ENCODE results near the gene ATG4D. TPM values are rescaled to one million over a fixed set of nuclear protein-coding genes. Genes with fewer than 3 reads are reported as not detected.

ATG4D gene
- total and polyA plus RNA-seq, 8 donors, result 19.3 to 27.4 (median 23.1) TPM

DNA sequence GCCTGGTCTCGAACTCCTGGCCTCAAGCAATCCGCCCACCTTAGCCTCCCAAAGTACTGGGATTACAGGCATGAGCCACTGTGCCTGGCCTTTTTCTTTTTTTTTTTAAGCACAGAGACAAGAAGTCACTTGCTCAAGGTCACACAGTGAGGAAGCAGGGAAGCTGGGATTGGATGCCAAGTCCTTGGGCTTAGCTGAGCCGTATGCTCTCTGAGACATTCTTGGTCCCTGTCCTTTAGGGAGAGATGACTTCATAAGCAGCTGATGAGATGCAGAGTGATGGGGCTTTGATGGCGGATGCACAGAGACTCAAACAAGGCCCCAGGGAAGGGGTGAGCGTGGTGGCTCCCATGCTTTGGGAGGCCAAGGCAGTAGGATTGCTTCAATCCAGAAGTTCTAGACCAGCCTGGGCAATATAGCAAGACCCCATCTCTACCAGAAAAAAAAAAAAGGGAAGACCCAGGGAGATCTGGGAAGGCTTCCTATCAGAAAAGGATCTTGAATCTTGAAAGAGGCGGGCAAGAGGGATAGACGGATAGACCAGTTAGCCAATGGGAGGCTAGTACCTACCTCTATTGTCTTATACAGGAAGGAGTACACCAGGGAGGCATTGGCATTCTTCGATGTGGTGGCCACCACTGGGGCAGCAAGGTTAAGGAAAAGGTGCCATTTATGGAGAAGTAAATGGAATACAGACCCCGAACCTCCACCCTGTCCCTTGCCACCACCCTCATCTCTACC lies 39.5 kb downstream of the ATG4D start:
- Histone ChIP-seq H3K4me1 (peaks cover 0 to 15% of the 10 kb centered on the region in 2 donors), H3K27ac (no peak overlapping the region), H3K27me3 (peaks cover 0 to 18% of the 10 kb centered on the region in 2 donors), H3K9me3 (no peaks in the 10 kb centered on the region), H3K4me3 (no peak overlapping the region), H3K36me3 (no peaks in the 10 kb centered on the region)
- DNase-seq (peak in 1 of 4 donors; percentile 11), ATAC-seq (no peak)
- intact Hi-C loops (cut with DNase I), result loop anchor here (2.0 to 10.0 kb wide), 3 partner anchors 62 to 119 kb away; partner anchors contain the start of gene QTRT1 (in 1 of the 2)
- TF ChIP-seq, protein P1, sequence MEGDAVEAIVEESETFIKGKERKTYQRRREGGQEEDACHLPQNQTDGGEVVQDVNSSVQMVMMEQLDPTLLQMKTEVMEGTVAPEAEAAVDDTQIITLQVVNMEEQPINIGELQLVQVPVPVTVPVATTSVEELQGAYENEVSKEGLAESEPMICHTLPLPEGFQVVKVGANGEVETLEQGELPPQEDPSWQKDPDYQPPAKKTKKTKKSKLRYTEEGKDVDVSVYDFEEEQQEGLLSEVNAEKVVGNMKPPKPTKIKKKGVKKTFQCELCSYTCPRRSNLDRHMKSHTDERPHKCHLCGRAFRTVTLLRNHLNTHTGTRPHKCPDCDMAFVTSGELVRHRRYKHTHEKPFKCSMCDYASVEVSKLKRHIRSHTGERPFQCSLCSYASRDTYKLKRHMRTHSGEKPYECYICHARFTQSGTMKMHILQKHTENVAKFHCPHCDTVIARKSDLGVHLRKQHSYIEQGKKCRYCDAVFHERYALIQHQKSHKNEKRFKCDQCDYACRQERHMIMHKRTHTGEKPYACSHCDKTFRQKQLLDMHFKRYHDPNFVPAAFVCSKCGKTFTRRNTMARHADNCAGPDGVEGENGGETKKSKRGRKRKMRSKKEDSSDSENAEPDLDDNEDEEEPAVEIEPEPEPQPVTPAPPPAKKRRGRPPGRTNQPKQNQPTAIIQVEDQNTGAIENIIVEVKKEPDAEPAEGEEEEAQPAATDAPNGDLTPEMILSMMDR (IDR thresholded peaks at IDR 0.05), result no peak

DNA sequence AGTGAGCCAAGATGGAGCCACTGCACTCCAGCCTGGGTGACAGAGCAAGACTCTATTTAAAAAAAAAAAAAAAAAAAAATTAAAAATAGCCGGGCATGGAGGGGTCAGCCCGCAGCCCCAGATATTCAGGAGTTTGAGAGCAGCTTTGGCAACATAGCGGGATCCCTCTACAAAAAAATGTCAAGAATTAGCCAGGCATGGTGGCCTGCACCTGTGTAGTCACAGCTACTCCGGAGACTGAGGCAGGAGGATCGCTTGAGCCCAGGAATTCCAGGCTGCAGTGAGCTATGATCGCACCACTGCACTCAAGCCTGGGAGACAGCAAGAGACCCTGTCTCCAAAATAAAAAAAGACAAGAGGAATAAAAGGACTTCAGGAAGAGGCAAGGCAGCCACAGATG lies 42.7 kb downstream of the ATG4D start:
- Histone ChIP-seq H3K4me3 (peak overlapping the region; percentile 29 to 48), H3K9me3 (no peaks in the 10 kb centered on the region), H3K4me1 (peaks cover 0 to 14% of the 10 kb centered on the region in 2 donors), H3K27ac (no peak overlapping the region), H3K27me3 (peaks cover 0 to 21% of the 10 kb centered on the region in 2 donors), H3K36me3 (no peaks in the 10 kb centered on the region)
- intact Hi-C loops (cut with DNase I), result loop anchor here in 1 of 2 donors (10.0 kb wide), 1 partner anchor 58 kb away; no protein-coding TSS in a partner anchor
- ATAC-seq (peak; percentile 33), DNase-seq (peak in 1 of 4 donors; percentile 2)
- TF ChIP-seq, protein P1 (IDR thresholded peaks at IDR 0.05), result no peak

DNA sequence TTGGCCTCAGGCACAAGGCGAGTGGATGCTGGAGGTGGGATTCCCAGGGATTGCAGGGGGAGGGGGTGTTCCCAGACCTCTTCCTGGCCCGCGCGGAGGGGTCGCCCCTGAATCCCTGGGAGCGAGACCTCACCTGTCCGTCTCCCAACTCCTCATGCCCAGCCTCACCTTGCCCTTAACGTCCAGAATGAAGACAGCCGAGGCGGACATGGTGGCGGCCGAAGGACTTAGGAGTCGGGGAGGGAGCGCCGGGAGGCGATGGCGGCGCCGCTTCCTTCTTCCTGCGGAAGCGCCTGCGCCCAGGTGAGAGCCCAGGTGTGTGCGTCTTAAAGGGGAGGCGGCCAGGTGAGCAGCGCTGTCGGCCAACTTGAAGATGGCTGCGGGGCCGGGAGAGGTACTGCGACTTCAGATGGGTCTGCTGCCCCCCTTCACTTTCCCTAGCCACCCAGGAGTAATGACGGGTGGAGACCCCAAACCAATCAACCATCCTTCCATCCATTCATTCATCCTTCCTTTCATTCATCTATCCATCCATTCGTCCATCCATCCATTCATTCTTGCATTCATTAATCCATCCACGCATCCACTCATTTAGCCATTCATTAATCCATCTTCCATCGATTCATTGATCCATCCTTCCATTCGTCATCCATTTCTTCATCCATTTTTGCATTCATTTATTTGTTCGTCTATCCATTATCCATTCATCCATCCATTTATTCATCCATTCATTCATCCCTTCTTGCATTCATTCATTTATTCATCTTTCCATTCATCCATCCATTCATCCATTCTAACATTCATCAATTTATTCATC lies 43.5 kb downstream of the ATG4D start, which contains the start of gene AP1M2:
AP1M2 (minus strand) TSS at position 291 of the 817 bp plus-strand sequence; CDS start at position 210, 81 bp downstream.
- peak in 2 of 4 donors; percentile 40 to 85 for DNase-seq
- TF ChIP-seq, protein P1 (IDR thresholded peaks at IDR 0.05), result no peak
- no peak within 1 kb of the TSS for H3K27ac ChIP-seq
- ATAC-seq, result peak; percentile 88
- peaks cover 0 to 21% of the 10 kb centered on the region in 2 donors for H3K27me3 ChIP-seq
- H3K9me3 ChIP-seq, result no peaks in the 10 kb centered on the region
- peak within 1 kb of the TSS; percentile 29 to 48 for H3K4me3 ChIP-seq
- peaks cover 0 to 19% of the 10 kb centered on the region in 2 donors for H3K4me1 ChIP-seq
- H3K36me3 ChIP-seq, result no peaks in the 10 kb centered on the region
- intact Hi-C loops (cut with DNase I), result loop anchor here in 1 of 2 donors (10.0 kb wide), 1 partner anchor 58 kb away; no protein-coding TSS in a partner anchor

DNA sequence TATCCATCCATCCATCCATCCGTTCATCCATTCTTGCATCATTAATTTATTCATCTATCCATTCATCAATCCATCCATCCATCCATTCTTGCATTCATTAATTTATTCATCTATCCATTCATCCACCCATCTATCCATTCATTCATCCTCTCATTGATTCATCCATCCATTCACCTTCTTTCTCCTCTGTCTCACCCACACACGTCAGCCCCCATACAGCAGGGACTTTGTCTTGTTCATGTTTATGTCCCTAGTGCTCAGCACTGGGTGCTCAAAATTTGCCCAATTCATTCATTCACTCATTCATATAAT lies 44.1 kb downstream of the ATG4D start:
- Histone ChIP-seq H3K4me3 (no peak overlapping the region), H3K27ac (no peak overlapping the region), H3K27me3 (peaks cover 0 to 21% of the 10 kb centered on the region in 2 donors), H3K4me1 (peaks cover 0 to 24% of the 10 kb centered on the region in 2 donors), H3K9me3 (no peaks in the 10 kb centered on the region), H3K36me3 (no peaks in the 10 kb centered on the region)
- no peak for DNase-seq
- intact Hi-C loops (cut with DNase I), result loop anchor here in 1 of 2 donors (10.0 kb wide), 1 partner anchor 57 kb away; no protein-coding TSS in a partner anchor
- no peak for ATAC-seq
- TF ChIP-seq, protein P1 (IDR thresholded peaks at IDR 0.05), result no peak

Data from left lung (tissue), 10 donors.